H1 (cell line): Measurements from ENCODE around the gene TMEM128.

Experiments
- BACH1 ChIP-seq: IDR thresholded peaks from 2 replicates; pipeline ENCODE4 v1.6.1; 2012; ENCODE audit warnings: low read length, improper control_type of control experiment
- GTF2F1 ChIP-seq: IDR thresholded peaks from 2 replicates; pipeline ENCODE4 v1.6.1; 2012; ENCODE audit warnings: low read depth, low read length, improper control_type of control experiment, borderline replicate concordance
- HDAC2 ChIP-seq, 2 experiments: fragments of 300-600 bp in 1 of 2; sonication (generic) in 1 of 2; IDR thresholded peaks; 2 replicates each; pipeline ENCODE4 v1.6.1; 2011 to 2012; ENCODE audit warnings: low read depth in 2 of 2, low read length in 2 of 2, mild to moderate bottlenecking in 2 of 2, moderate library complexity in 2 of 2, borderline replicate concordance in 1 of 2, inconsistent platforms in 1 of 2
- JUND ChIP-seq: IDR thresholded peaks from 2 replicates; pipeline ENCODE4 v1.6.1; 2011; ENCODE audit warnings: mild to moderate bottlenecking, improper control_type of control experiment, low read length

DNA sequence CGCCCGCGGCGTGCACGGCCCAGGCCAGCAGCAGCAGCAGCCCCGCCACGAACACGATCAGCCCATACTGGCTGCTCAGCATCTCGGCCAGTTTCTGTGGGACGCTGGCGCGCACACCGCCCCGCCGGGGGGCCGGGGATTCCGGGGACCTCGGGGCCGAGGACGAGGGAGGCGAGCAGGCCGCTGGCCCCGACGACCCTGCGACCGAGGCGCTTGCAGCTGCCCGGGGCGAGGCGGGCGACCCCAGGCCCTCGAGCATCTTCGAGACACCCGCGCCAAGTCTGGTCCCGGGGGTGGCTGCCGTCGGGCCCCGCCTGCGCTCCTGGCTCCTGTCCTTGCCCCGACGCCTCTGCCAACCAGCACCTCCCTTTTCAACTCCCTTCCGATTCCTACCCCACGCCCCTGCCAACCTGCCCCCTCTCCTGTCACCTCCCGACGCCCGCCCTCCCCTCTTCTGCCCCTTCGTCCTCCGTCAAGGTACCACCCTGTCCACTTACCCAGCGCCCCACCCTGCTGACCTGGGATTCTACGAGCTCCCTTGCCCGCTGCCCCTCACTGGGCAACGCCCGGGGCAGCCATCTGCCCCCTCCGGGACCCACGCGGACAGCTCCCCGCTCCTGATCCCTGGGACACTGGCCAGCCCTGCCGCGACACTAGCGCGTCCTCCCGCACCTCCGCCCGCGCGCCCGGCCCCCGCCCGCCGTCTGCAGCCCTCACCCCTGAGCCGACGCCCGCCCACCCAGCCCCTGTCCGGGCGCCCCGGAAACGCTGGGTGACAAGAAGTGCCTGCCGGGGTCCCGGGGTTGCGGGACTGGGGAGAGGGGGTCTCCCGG lies 21.2 kb downstream of the TMEM128 start, which contains the start of gene OTOP1:
- no peak for TF ChIP-seq BACH1
- no peak for TF ChIP-seq HDAC2 (IDR thresholded peaks at IDR 0.05; ENCODE audit: borderline replicate concordance in 1 of 2, low read depth in 2 of 2, low read length in 2 of 2)
- TF ChIP-seq GTF2F1: no peak
- no peak for TF ChIP-seq JUND
